NCI-H1694 treated with DMSO at 0.1 percent for 48 hours (cell line): ENCODE measurements around the gene SYT1.

Experiments
- DNase-seq: peaks from one replicate; lab custom pipeline; 2025; lab: John Stamatoyannopoulos, UW

SYT1 gene

GRCh38 chr12:79217306-79217705, 352.7 kb downstream of the SYT1 start:
- DNase-seq = no peak

GRCh38 chr12:79223210-79223609, 358.6 kb downstream of the SYT1 start:
- DNase-seq = no peak

GRCh38 chr12:79223761-79224160, 359.2 kb downstream of the SYT1 start:
- DNase-seq = no peak

GRCh38 chr12:79227091-79227490, 362.5 kb downstream of the SYT1 start:
- DNase-seq = no peak

GRCh38 chr12:79227646-79228045, 363.1 kb downstream of the SYT1 start:
- no peak for DNase-seq

- DNase-seq = no peak
Measured at GRCh38 chr12:79233341-79233781, 368.8 kb downstream of the SYT1 start.

- no peak for DNase-seq
Measured at GRCh38 chr12:79236920-79237319, 372.3 kb downstream of the SYT1 start.

- no peak for DNase-seq
Measured at GRCh38 chr12:79238246-79238645, 373.7 kb downstream of the SYT1 start.

- DNase-seq = no peak
Measured at GRCh38 chr12:79247494-79247893, 382.9 kb downstream of the SYT1 start.

- no peak for DNase-seq
Measured at GRCh38 chr12:79250186-79250585, 385.6 kb downstream of the SYT1 start.

GRCh38 chr12:79250960-79251755, 386.6 kb downstream of the SYT1 start:
- no peak for DNase-seq

GRCh38 chr12:79252358-79253075, 387.9 kb downstream of the SYT1 start:
- no peak for DNase-seq

- DNase-seq = no peak
Measured at GRCh38 chr12:79255288-79255687, 390.7 kb downstream of the SYT1 start.

- no peak for DNase-seq
Measured at GRCh38 chr12:79260923-79261322, 396.3 kb downstream of the SYT1 start.

- DNase-seq = no peak
Measured at GRCh38 chr12:79262938-79263337, 398.4 kb downstream of the SYT1 start.

GRCh38 chr12:79266343-79267144, 402.0 kb downstream of the SYT1 start:
- no peak for DNase-seq

GRCh38 chr12:79267580-79267979, 403.0 kb downstream of the SYT1 start:
- DNase-seq = no peak

- no peak for DNase-seq
Measured at GRCh38 chr12:79274501-79275064, 410.0 kb downstream of the SYT1 start.

GRCh38 chr12:79275631-79276030, 411.1 kb downstream of the SYT1 start:
- DNase-seq = no peak

- DNase-seq = no peak
Measured at GRCh38 chr12:79283364-79283763, 418.8 kb downstream of the SYT1 start.

- no peak for DNase-seq
Measured at GRCh38 chr12:79288911-79289310, 424.3 kb downstream of the SYT1 start.

- DNase-seq = no peak
Measured at GRCh38 chr12:79291711-79292110, 427.1 kb downstream of the SYT1 start.
